HEK293 (cell line): Measurements from ENCODE around the gene CAMSAP3.

ENCODE experiments used
- CTCF ChIA-PET: fragments of 350-600 bp; formaldehyde crosslinking; extraction: SDS; loops from one replicate; lab custom pipeline; 2021; ENCODE audit warnings: antibody characterized with exemption; lab: Yijun Ruan, JAX
- POLR2A ChIA-PET: fragments of 300-600 bp; formaldehyde crosslinking; extraction: SDS; loops from one replicate; lab custom pipeline; 2020; ENCODE audit warnings: antibody characterized with exemption, inconsistent platforms; lab: Yijun Ruan, JAX
- H3K27ac ChIP-seq: fragments of 200-500 bp; sonication (Bioruptor generic); 2 replicates; pipeline ENCODE4 v1.5.1; 2014; ENCODE audit warnings: low read depth, low read length, control low read depth, inconsistent platforms; ENCODE audit errors: extremely low read depth
- H3K36me3 ChIP-seq, 2 experiments: fragments of 200-500 bp in 1 of 2; sonication (Bioruptor generic) in 1 of 2; 1 replicate in 1 of 2; 2 replicates in 1 of 2; pipeline ENCODE4 v1.5.1; 2014 to 2017; ENCODE audit warnings: inconsistent platforms in 2 of 2, low read length in 2 of 2; ENCODE audit not compliant: control insufficient read depth in 2 of 2, insufficient read depth in 1 of 2
- H3K4me1 ChIP-seq: fragments of 200-500 bp; sonication (Bioruptor generic); 2 replicates; pipeline ENCODE4 v1.5.1; 2014; ENCODE audit warnings: mild to moderate bottlenecking, low read length, inconsistent platforms; ENCODE audit not compliant: control insufficient read depth, insufficient read depth
- H3K4me3 ChIP-seq: 2 replicates; pipeline ENCODE4 v1.5.1; 2011; ENCODE audit warnings: low read depth, mild to moderate bottlenecking, control low read depth, low read length, moderate library complexity
- H3K9me3 ChIP-seq: fragments of 200-500 bp; sonication (Bioruptor generic); 2 replicates; pipeline ENCODE4 v1.5.1; 2014; ENCODE audit warnings: low read depth, low read length, inconsistent platforms; ENCODE audit not compliant: control insufficient read depth, insufficient read depth
- GLI2 ChIP-seq: fragments of 450-650 bp; formaldehyde crosslinking; IDR thresholded peaks from 2 replicates; pipeline ENCODE4; 2017; ENCODE audit warnings: missing biosample characterization, missing genetic modification characterization, low read depth, borderline replicate concordance
- GLI4 ChIP-seq: fragments of 450-650 bp; formaldehyde crosslinking; IDR thresholded peaks from 2 replicates; pipeline ENCODE4 v1.5.1; 2016; ENCODE audit warnings: missing biosample characterization, missing genetic modification characterization
- HOXC10 ChIP-seq: sonication (generic); formaldehyde crosslinking; IDR thresholded peaks from 2 replicates; pipeline ENCODE4 v1.8.1; 2023; ENCODE audit warnings: mild to moderate bottlenecking, missing genetic modification reagents
- MEIS1 ChIP-seq: sonication (generic); formaldehyde crosslinking; IDR thresholded peaks from 2 replicates; pipeline ENCODE4 v1.8.1; 2022; ENCODE audit warnings: missing genetic modification reagents, mild to moderate bottlenecking, borderline replicate concordance
- PATZ1 ChIP-seq: fragments of 450-650 bp; formaldehyde crosslinking; IDR thresholded peaks from 2 replicates; pipeline ENCODE4 v1.5.1; 2016; ENCODE audit warnings: missing biosample characterization, missing genetic modification characterization
- PRDM2 ChIP-seq: fragments of 450-650 bp; formaldehyde crosslinking; IDR thresholded peaks from 2 replicates; pipeline ENCODE4 v1.5.1; 2016; ENCODE audit warnings: missing biosample characterization, missing genetic modification characterization, borderline replicate concordance
- PRDM4 ChIP-seq: fragments of 450-650 bp; formaldehyde crosslinking; IDR thresholded peaks from 2 replicates; pipeline ENCODE4 v1.5.1; 2017; ENCODE audit warnings: missing biosample characterization, missing genetic modification characterization
- ZBTB17 ChIP-seq: fragments of 450-650 bp; formaldehyde crosslinking; IDR thresholded peaks from 2 replicates; pipeline ENCODE4 v1.5.1; 2016; ENCODE audit warnings: missing biosample characterization, missing genetic modification characterization
- ZBTB6 ChIP-seq: fragments of 450-650 bp; formaldehyde crosslinking; IDR thresholded peaks from 2 replicates; pipeline ENCODE4 v1.5.1; 2017; ENCODE audit warnings: missing biosample characterization, missing genetic modification characterization
- ZIC2 ChIP-seq: fragments of 450-650 bp; formaldehyde crosslinking; IDR thresholded peaks from 2 replicates; pipeline ENCODE4 v1.5.1; 2016; ENCODE audit warnings: missing biosample characterization, missing genetic modification characterization
- ZNF350 ChIP-seq: fragments of 450-650 bp; formaldehyde crosslinking; IDR thresholded peaks from 2 replicates; pipeline ENCODE4 v1.5.0; 2017; ENCODE audit warnings: missing biosample characterization, mild to moderate bottlenecking, missing genetic modification characterization
- ZNF394 ChIP-seq: fragments of 450-650 bp; formaldehyde crosslinking; IDR thresholded peaks from 2 replicates; pipeline ENCODE4 v1.5.1; 2016; ENCODE audit warnings: missing biosample characterization, missing genetic modification characterization, mild to moderate bottlenecking, moderate library complexity, borderline replicate concordance
- ZNF404 ChIP-seq: fragments of 450-650 bp; formaldehyde crosslinking; IDR thresholded peaks from 2 replicates; pipeline ENCODE4 v1.5.1; 2017; ENCODE audit warnings: missing biosample characterization, missing genetic modification characterization
- ZNF416 ChIP-seq: fragments of 450-650 bp; formaldehyde crosslinking; IDR thresholded peaks from 2 replicates; pipeline ENCODE4 v1.5.1; 2016; ENCODE audit warnings: missing biosample characterization, missing genetic modification characterization
- ZNF48 ChIP-seq: fragments of 450-650 bp; formaldehyde crosslinking; IDR thresholded peaks from 2 replicates; pipeline ENCODE4 v1.5.1; 2016; ENCODE audit warnings: missing biosample characterization, missing genetic modification characterization
- ZNF501 ChIP-seq: fragments of 450-650 bp; formaldehyde crosslinking; IDR thresholded peaks from 2 replicates; pipeline ENCODE4 v1.5.1; 2016; ENCODE audit warnings: missing biosample characterization, missing genetic modification characterization
- ZNF544 ChIP-seq: fragments of 450-650 bp; formaldehyde crosslinking; IDR thresholded peaks from 2 replicates; pipeline ENCODE4 v1.5.0; 2017; ENCODE audit warnings: missing biosample characterization, missing genetic modification characterization
- ZNF549 ChIP-seq: fragments of 450-650 bp; IDR thresholded peaks from 2 replicates; pipeline ENCODE4 v1.5.1; 2018; ENCODE audit warnings: missing biosample characterization, missing genetic modification characterization, mild to moderate bottlenecking, inconsistent platforms, moderate library complexity
- ZNF580 ChIP-seq: fragments of 450-650 bp; formaldehyde crosslinking; IDR thresholded peaks from 2 replicates; pipeline ENCODE4 v1.5.1; 2016; ENCODE audit warnings: missing biosample characterization, missing genetic modification characterization
- ZNF629 ChIP-seq: fragments of 450-650 bp; formaldehyde crosslinking; IDR thresholded peaks from 2 replicates; pipeline ENCODE4 v1.5.1; 2017; ENCODE audit warnings: missing biosample characterization, missing genetic modification characterization
- ZXDB ChIP-seq: fragments of 450-650 bp; formaldehyde crosslinking; IDR thresholded peaks from 2 replicates; pipeline ENCODE4 v1.5.1; 2016; ENCODE audit warnings: missing biosample characterization, missing genetic modification characterization

The CAMSAP3 gene

GRCh38 chr19:7640803-7641202 lies 45.1 kb downstream of the CAMSAP3 start:
- ChIA-PET CTCF (interaction anchor here (0.6 to 0.9 kb wide), 3 partner anchors 39 to 72 kb away, joined by 3 to 4 read pairs (median 3); no protein-coding TSS in a partner anchor), POLR2A (interaction anchor here (0.6 kb wide), 1 partner anchor 22 kb away, joined by 3 read pairs; no protein-coding TSS in a partner anchor)
- TF ChIP-seq ZBTB17 (no peak), ZNF544 (tag by site-specific recombination) (no peak), ZBTB6 (tag by site-specific recombination) (no peak), MEIS1 (CRISPR knock-in tag) (no peak), ZIC2 (tag by site-specific recombination) (no peak), ZNF501 (tag by site-specific recombination) (no peak), ZXDB (tag by site-specific recombination) (no peak), GLI4 (tag by site-specific recombination) (no peak)
- Histone ChIP-seq H3K9me3 (no peaks in the 10 kb centered on the region), H3K36me3 (peaks cover 7 to 17% of the 10 kb centered on the region in 2 experiments; a peak in 2 of 3 replicates), H3K4me3 (no peak overlapping the region), H3K27ac (no peak overlapping the region), H3K4me1 (no peaks in the 10 kb centered on the region)

GRCh38 chr19:7641290-7642276 lies 45.9 kb downstream of the CAMSAP3 start:
- H3K4me3 ChIP-seq: no peak overlapping the region
- CTCF ChIA-PET: interaction anchor here (0.6 to 1.3 kb wide), 6 partner anchors 11 to 542 kb away, joined by 3 to 5 read pairs (median 4); no protein-coding TSS in a partner anchor
- no peak overlapping the region for H3K27ac ChIP-seq
- no peaks in the 10 kb centered on the region for H3K9me3 ChIP-seq
- H3K4me1 ChIP-seq: no peaks in the 10 kb centered on the region
- POLR2A ChIA-PET: interaction anchor here (0.5 to 0.6 kb wide), 2 partner anchors 22 to 76 kb away, joined by 3 to 5 read pairs; no protein-coding TSS in a partner anchor
- peaks cover 7 to 17% of the 10 kb centered on the region in 2 experiments; a peak in 2 of 3 replicates for H3K36me3 ChIP-seq
- no peak for TF ChIP-seq ZNF350 (tag by site-specific recombination)
- no peak for TF ChIP-seq GLI2
- TF ChIP-seq PRDM2 (tag by site-specific recombination): no peak
- TF ChIP-seq ZNF416 (tag by site-specific recombination): no peak
- no peak for TF ChIP-seq ZNF48 (tag by site-specific recombination)
- no peak for TF ChIP-seq ZNF404 (tag by site-specific recombination)
- TF ChIP-seq PATZ1 (tag by site-specific recombination): no peak
- no peak for TF ChIP-seq ZNF580 (tag by site-specific recombination)
- no peak for TF ChIP-seq HOXC10 (CRISPR knock-in tag)
- no peak for TF ChIP-seq ZNF394
- TF ChIP-seq ZNF629 (tag by site-specific recombination): no peak
- TF ChIP-seq PRDM4 (tag by site-specific recombination): no peak
- TF ChIP-seq ZNF549 (tag by site-specific recombination): no peak
